GM23338 (cell line): Measurements from ENCODE around the gene ARMH4. TPM values are rescaled to one million over a fixed set of nuclear protein-coding genes. Genes with fewer than 3 reads are reported as not detected.

Experiments
- ATAC-seq: fragments of 200-7000 bp; cut with Tn5 transposase; 3 replicates; pipeline ENCODE4 v1.9.1; 2020
- DNase-seq: peaks from one replicate; pipeline ENCODE4 v3.0.0-alpha.2; 2015; ENCODE audit warnings: low spot score
- H2AFZ ChIP-seq: fragments of 200-600 bp; sonication (generic); 2 replicates; pipeline ENCODE4 v1.8.0; 2016; ENCODE audit warnings: antibody characterized with exemption, mild to moderate bottlenecking, moderate library complexity
- H3F3A ChIP-seq: fragments of 200-600 bp; sonication (generic); replicated peaks from 2 replicates; pipeline ENCODE4 v1.8.0; 2017; ENCODE audit warnings: antibody characterized with exemption, mixed run types, low read depth
- H3K27ac ChIP-seq: fragments of 200-600 bp; sonication (generic); 2 replicates; pipeline ENCODE4 v1.6.1; 2016; ENCODE audit warnings: low read depth
- H3K27me3 ChIP-seq: fragments of 200-600 bp; sonication (generic); 2 replicates; pipeline ENCODE4 v1.8.0; 2016; ENCODE audit warnings: mild to moderate bottlenecking, mixed run types, moderate library complexity; ENCODE audit not compliant: insufficient read depth
- H3K36me3 ChIP-seq: fragments of 200-600 bp; sonication (generic); 2 replicates; pipeline ENCODE4 v1.8.0; 2016; ENCODE audit warnings: mild to moderate bottlenecking; ENCODE audit not compliant: insufficient read depth
- H3K4me1 ChIP-seq: fragments of 200-600 bp; sonication (generic); 2 replicates; pipeline ENCODE4 v1.8.0; 2016; ENCODE audit warnings: mild to moderate bottlenecking, moderate library complexity; ENCODE audit not compliant: insufficient read depth
- H3K4me2 ChIP-seq: fragments of 200-600 bp; sonication (generic); 2 replicates; pipeline ENCODE4 v1.7.1; 2017; ENCODE audit warnings: mixed run types
- H3K4me3 ChIP-seq: fragments of 200-600 bp; sonication (generic); 2 replicates; pipeline ENCODE4 v1.6.1; 2016; ENCODE audit warnings: mixed run types
- H3K79me2 ChIP-seq: fragments of 200-600 bp; sonication (generic); replicated peaks from 2 replicates; pipeline ENCODE4 v1.8.0; 2017; ENCODE audit warnings: mild to moderate bottlenecking; ENCODE audit not compliant: insufficient read depth
- H3K9me2 ChIP-seq: fragments of 200-600 bp; sonication (generic); 2 replicates; pipeline ENCODE4 v1.8.0; 2017; ENCODE audit not compliant: insufficient read depth
- H4K20me1 ChIP-seq: fragments of 200-600 bp; sonication (generic); replicated peaks from 2 replicates; pipeline ENCODE4 v1.8.0; 2017; ENCODE audit warnings: mild to moderate bottlenecking; ENCODE audit not compliant: insufficient read depth
- H3K27ac Mint-ChIP-seq: 2 replicates; pipeline ENCODE4 v1.8.0; 2020; ENCODE audit warnings: inconsistent platforms, mild to moderate bottlenecking, moderate library complexity, mixed read lengths
- H3K27me3 Mint-ChIP-seq: 3 replicates; pipeline ENCODE4 v1.8.0; 2022; ENCODE audit warnings: low read depth, mild to moderate bottlenecking, moderate library complexity, mixed read lengths, inconsistent platforms; ENCODE audit not compliant: insufficient read depth, poor library complexity
- H3K36me3 Mint-ChIP-seq: 3 replicates; pipeline ENCODE4 v1.8.0; 2021; ENCODE audit warnings: low read depth, mild to moderate bottlenecking, inconsistent platforms, moderate library complexity, mixed read lengths
- H3K4me1 Mint-ChIP-seq: 3 replicates; pipeline ENCODE4 v1.8.0; 2020; ENCODE audit warnings: mild to moderate bottlenecking, inconsistent platforms, mixed read lengths
- H3K4me3 Mint-ChIP-seq: 3 replicates; pipeline ENCODE4 v1.8.0; 2021; ENCODE audit warnings: moderate library complexity, mild to moderate bottlenecking, inconsistent platforms, mixed read lengths
- H3K9me3 Mint-ChIP-seq: 3 replicates; pipeline ENCODE4 v1.8.0; 2020; ENCODE audit warnings: moderate library complexity, mild to moderate bottlenecking, inconsistent platforms, mixed read lengths
- CREB1 ChIP-seq: fragments of 250-450 bp; sonication (Bioruptor Pico); IDR thresholded peaks from 2 replicates; pipeline ENCODE4 v1.5.0; 2020; ENCODE audit warnings: low read depth, mild to moderate bottlenecking, moderate library complexity
- CTCF ChIP-seq, 2 experiments: fragments of 200-600 bp in 1 of 2; sonication (generic) in 1 of 2; conservative IDR thresholded peaks; 2 replicates each; pipeline versions ENCODE4 v1.5.1 to v1.6.1; 2016 to 2017; ENCODE audit warnings: antibody characterized with exemption in 2 of 2, low read depth in 2 of 2, mild to moderate bottlenecking in 2 of 2, moderate library complexity in 1 of 2
- EZH2 ChIP-seq: fragments of 200-600 bp; sonication (generic); IDR thresholded peaks from one replicate; pipeline ENCODE4 v1.8.0; 2017; ENCODE audit warnings: antibody characterized with exemption, mild to moderate bottlenecking, low read depth; ENCODE audit not compliant: unreplicated experiment
- EZH2phosphoT487 ChIP-seq: fragments of 200-600 bp; sonication (generic); IDR thresholded peaks from one replicate; pipeline ENCODE4 v1.8.1; 2018; ENCODE audit warnings: antibody characterized with exemption; ENCODE audit not compliant: unreplicated experiment
- JUNB ChIP-seq: IDR thresholded peaks from one replicate; pipeline ENCODE4 v1.6.1; 2016; ENCODE audit warnings: antibody characterized with exemption; ENCODE audit not compliant: unreplicated experiment
- NANOG ChIP-seq: IDR thresholded peaks from 2 replicates; pipeline ENCODE4 v1.6.1; 2016; ENCODE audit warnings: antibody characterized with exemption, borderline replicate concordance
- POLR2AphosphoS5 ChIP-seq: IDR thresholded peaks from 2 replicates; pipeline ENCODE4 v1.6.1; 2016; ENCODE audit warnings: antibody characterized with exemption, low read depth
- STAT1 ChIP-seq: IDR thresholded peaks from one replicate; pipeline ENCODE4 v1.6.1; 2016; ENCODE audit warnings: antibody characterized with exemption; ENCODE audit not compliant: unreplicated experiment
- ZNF114 ChIP-seq: fragments of 250-450 bp; sonication (Bioruptor Pico); IDR thresholded peaks from 2 replicates; pipeline ENCODE4 v1.5.0; 2020; ENCODE audit warnings: mild to moderate bottlenecking, moderate library complexity
- ZNF331 ChIP-seq: fragments of 250-450 bp; sonication (Bioruptor Pico); IDR thresholded peaks from 2 replicates; pipeline ENCODE4 v1.5.0; 2020; ENCODE audit warnings: low read depth, mild to moderate bottlenecking, moderate library complexity
- polyA plus RNA-seq: library from polyadenylated mRNA; unstranded; fragments of >200 nt; fragmentation: Nextera tagmentation; extraction: Ambion mirVana; gene quantifications from 2 replicates; pipeline ENCODE4 v1.2.1, GENCODE V29; 2016
- total RNA-seq: library from RNA; depleted of rRNA; stranded (reverse); fragments of >200 nt; shearing (Covaris generic); gene quantifications from 2 replicates; pipeline ENCODE4 v1.2.3, GENCODE V29; 2014
- TF ChIP-seq, protein P1 (sequence below): IDR thresholded peaks from one replicate; pipeline ENCODE4 v1.6.1; 2018; ENCODE audit warnings: antibody characterized with exemption; ENCODE audit not compliant: unreplicated experiment

Gene ARMH4
- total and polyA plus RNA-seq, 2 experiments from 2014 or later: 15.5 to 20.2 TPM

DNA sequence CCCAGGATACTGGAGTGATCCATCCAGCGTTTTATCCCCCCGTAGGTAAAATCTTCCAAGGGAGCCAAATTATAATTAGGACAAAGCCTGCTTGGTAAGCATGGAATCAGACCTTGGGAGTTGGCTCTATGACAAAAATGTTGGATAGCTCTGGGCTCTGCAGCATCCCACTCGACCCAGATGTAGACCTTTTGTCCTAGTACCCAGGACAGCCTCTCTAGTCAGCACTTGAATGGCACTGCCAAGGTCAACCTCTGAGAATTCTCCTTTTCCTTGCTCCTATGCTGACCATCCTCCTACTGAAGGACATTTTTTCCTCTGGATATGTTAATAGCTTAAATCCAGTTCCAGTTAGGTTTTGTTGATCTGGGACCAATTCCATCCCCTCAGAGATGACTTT is 181.4 kb downstream of the ARMH4 start (continued):
- no peak for TF ChIP-seq CTCF (conservative IDR thresholded peaks at IDR 0.05; ENCODE audit: low read depth in 2 of 2)
- TF ChIP-seq STAT1: no peak
- no peak for TF ChIP-seq EZH2

DNA sequence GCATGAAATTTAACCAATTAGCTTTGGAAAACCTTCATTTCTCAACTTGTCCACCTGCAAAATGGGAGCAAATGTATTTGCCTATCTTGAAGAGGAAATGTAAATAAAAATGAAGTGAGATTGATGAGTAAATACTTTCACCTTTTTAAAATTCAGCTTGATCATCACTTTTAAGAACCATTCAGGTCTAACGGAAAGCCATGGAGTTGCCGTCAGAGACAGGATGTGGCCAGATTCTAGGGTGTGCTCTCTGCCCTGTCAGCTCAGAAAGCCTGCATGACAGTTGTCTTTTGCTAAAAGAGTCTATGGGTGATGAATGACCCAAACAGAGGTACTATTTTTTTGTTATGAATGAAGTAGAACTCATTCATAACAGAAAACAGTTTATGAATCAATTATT is 181.8 kb downstream of the ARMH4 start:
- H3K4me3 Mint-ChIP-seq: no peak overlapping the region
- H3F3A ChIP-seq: no peaks in the 10 kb centered on the region
- no peaks in the 10 kb centered on the region for H3K36me3 Mint-ChIP-seq
- DNase-seq (no peak), ATAC-seq (no peak)
- no peak overlapping the region for H2AFZ ChIP-seq
- H3K27me3 Mint-ChIP-seq: no peaks in the 10 kb centered on the region
- no peaks in the 10 kb centered on the region for H3K79me2 ChIP-seq
- H3K4me1 Mint-ChIP-seq: peaks cover 8% of the 10 kb centered on the region
- peaks cover 10% of the 10 kb centered on the region; the same call in 1 of the 2 replicates for H3K4me1 ChIP-seq
- no peak overlapping the region for H3K4me3 ChIP-seq
- TF ChIP-seq POLR2AphosphoS5: no peak
- TF ChIP-seq NANOG: no peak
- TF ChIP-seq ZNF114 (CRISPR knock-in tag): no peak
- no peak for TF ChIP-seq EZH2
- TF ChIP-seq JUNB: no peak
- TF ChIP-seq EZH2phosphoT487: no peak
- no peak for TF ChIP-seq ZNF331 (CRISPR knock-in tag)
- TF ChIP-seq CTCF (conservative IDR thresholded peaks at IDR 0.05; ENCODE audit: low read depth in 2 of 2): no peak
- TF ChIP-seq, protein P1, sequence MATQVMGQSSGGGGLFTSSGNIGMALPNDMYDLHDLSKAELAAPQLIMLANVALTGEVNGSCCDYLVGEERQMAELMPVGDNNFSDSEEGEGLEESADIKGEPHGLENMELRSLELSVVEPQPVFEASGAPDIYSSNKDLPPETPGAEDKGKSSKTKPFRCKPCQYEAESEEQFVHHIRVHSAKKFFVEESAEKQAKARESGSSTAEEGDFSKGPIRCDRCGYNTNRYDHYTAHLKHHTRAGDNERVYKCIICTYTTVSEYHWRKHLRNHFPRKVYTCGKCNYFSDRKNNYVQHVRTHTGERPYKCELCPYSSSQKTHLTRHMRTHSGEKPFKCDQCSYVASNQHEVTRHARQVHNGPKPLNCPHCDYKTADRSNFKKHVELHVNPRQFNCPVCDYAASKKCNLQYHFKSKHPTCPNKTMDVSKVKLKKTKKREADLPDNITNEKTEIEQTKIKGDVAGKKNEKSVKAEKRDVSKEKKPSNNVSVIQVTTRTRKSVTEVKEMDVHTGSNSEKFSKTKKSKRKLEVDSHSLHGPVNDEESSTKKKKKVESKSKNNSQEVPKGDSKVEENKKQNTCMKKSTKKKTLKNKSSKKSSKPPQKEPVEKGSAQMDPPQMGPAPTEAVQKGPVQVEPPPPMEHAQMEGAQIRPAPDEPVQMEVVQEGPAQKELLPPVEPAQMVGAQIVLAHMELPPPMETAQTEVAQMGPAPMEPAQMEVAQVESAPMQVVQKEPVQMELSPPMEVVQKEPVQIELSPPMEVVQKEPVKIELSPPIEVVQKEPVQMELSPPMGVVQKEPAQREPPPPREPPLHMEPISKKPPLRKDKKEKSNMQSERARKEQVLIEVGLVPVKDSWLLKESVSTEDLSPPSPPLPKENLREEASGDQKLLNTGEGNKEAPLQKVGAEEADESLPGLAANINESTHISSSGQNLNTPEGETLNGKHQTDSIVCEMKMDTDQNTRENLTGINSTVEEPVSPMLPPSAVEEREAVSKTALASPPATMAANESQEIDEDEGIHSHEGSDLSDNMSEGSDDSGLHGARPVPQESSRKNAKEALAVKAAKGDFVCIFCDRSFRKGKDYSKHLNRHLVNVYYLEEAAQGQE: no peak
- TF ChIP-seq CREB1: no peak
- H3K9me3 Mint-ChIP-seq: no peaks in the 10 kb centered on the region
- H3K27ac Mint-ChIP-seq: no peak overlapping the region
- H3K9me2 ChIP-seq: peaks cover 5% of the 10 kb centered on the region
- H4K20me1 ChIP-seq: no peaks in the 10 kb centered on the region
- H3K27ac ChIP-seq: no peak overlapping the region
- H3K27me3 ChIP-seq: no peaks in the 10 kb centered on the region
- H3K4me2 ChIP-seq: no peak overlapping the region
- H3K36me3 ChIP-seq: no peaks in the 10 kb centered on the region
